GM23248 (cell line): ENCODE data around the gene NBEA.

Source experiments
- EZH2 ChIP-seq: fragments of 200-600 bp; sonication (generic); IDR thresholded peaks from 2 replicates; pipeline ENCODE4 v1.6.1; 2018; ENCODE audit warnings: antibody characterized with exemption, mild to moderate bottlenecking; ENCODE audit not compliant: insufficient read depth, poor library complexity, severe bottlenecking
- EZH2phosphoT487 ChIP-seq: fragments of 200-600 bp; sonication (generic); IDR thresholded peaks from 2 replicates; pipeline ENCODE4 v1.6.1; 2018; ENCODE audit warnings: antibody characterized with exemption, moderate library complexity, mild to moderate bottlenecking, low read depth; ENCODE audit not compliant: insufficient read depth

- no peak for TF ChIP-seq EZH2phosphoT487
- TF ChIP-seq EZH2, result no peak
Observed at GRCh38 chr13:35518337-35518946, 576.4 kb downstream of the NBEA start.
